CD14-positive monocyte (primary cell): Measurements from ENCODE around the gene IRGM. TPM values are rescaled to one million over a fixed set of nuclear protein-coding genes. Genes with fewer than 3 reads are reported as not detected.

Source experiments
- DNase-seq, 3 donors: peaks; one replicate each; pipeline ENCODE4 v3.0.0-alpha.2; 2011 to 2022
- H2AFZ ChIP-seq: 2 replicates; pipeline ENCODE4 v1.6.0; 2012; ENCODE audit warnings: mild to moderate bottlenecking, low read depth, low read length, inconsistent platforms; ENCODE audit not compliant: insufficient read depth, poor library complexity, severe bottlenecking
- H3K27ac ChIP-seq, 2 donors: 1 replicate in 1 of 2; 2 replicates in 1 of 2; pipeline ENCODE4 v1.5.1; 2012 to 2013; ENCODE audit warnings: low read length in 2 of 2, control low read depth in 1 of 2, inconsistent platforms in 1 of 2, low read depth in 1 of 2, mild to moderate bottlenecking in 1 of 2
- H3K27me3 ChIP-seq, 2 donors: one replicate each; pipeline versions ENCODE4 v1.6.0 to v1.6.1; 2011 to 2013; ENCODE audit warnings: low read length in 2 of 2; ENCODE audit not compliant: control insufficient read depth in 2 of 2, insufficient read depth in 2 of 2
- H3K36me3 ChIP-seq, 2 donors: replicated peaks in 1 of 2; 1 replicate in 1 of 2; 2 replicates in 1 of 2; pipeline versions ENCODE4 v1.5.1 to v1.6.1; 2012 to 2013; ENCODE audit warnings: low read length in 2 of 2, control low read depth in 1 of 2, inconsistent platforms in 1 of 2, mild to moderate bottlenecking in 1 of 2; ENCODE audit not compliant: insufficient read depth in 2 of 2, control insufficient read depth in 1 of 2
- H3K4me1 ChIP-seq, 2 donors: 1 replicate in 1 of 2; 2 replicates in 1 of 2; pipeline versions ENCODE4 v1.5.1 to v1.6.1; 2012 to 2013; ENCODE audit warnings: low read length in 2 of 2, control low read depth in 1 of 2, inconsistent platforms in 1 of 2, mild to moderate bottlenecking in 1 of 2, moderate library complexity in 1 of 2; ENCODE audit not compliant: insufficient read depth in 2 of 2, control insufficient read depth in 1 of 2
- H3K4me2 ChIP-seq: replicated peaks from 2 replicates; pipeline ENCODE3; 2012; ENCODE audit warnings: low read length, moderate library complexity, mild to moderate bottlenecking; ENCODE audit not compliant: poor library complexity, severe bottlenecking; ENCODE audit errors: extremely low read depth
- H3K4me3 ChIP-seq, 3 experiments: fragments of 200-600 bp in 1 of 3; sonication (generic) in 1 of 3; replicated peaks in 1 of 3; 1 replicate in 2 of 3; 2 replicates in 1 of 3; pipeline ENCODE4 v1.5.1; 2011 to 2013; ENCODE audit warnings: low read length in 3 of 3, mild to moderate bottlenecking in 3 of 3, control low read depth in 2 of 3, low read depth in 2 of 3, inconsistent platforms in 1 of 3, moderate library complexity in 1 of 3
- H3K79me2 ChIP-seq: 2 replicates; pipeline ENCODE4 v1.6.0; 2012; ENCODE audit warnings: mild to moderate bottlenecking, control low read depth, inconsistent platforms, low read length, moderate library complexity; ENCODE audit not compliant: insufficient read depth
- H3K9ac ChIP-seq: 2 replicates; pipeline ENCODE4 v1.6.0; 2017; ENCODE audit warnings: low read length, mild to moderate bottlenecking; ENCODE audit not compliant: insufficient read depth, poor library complexity, severe bottlenecking
- H3K9me3 ChIP-seq, 2 donors: replicated peaks in 1 of 2; 1 replicate in 1 of 2; 2 replicates in 1 of 2; pipeline versions ENCODE4 v1.5.1 to v1.6.1; 2012 to 2013; ENCODE audit warnings: low read length in 2 of 2, control low read depth in 1 of 2; ENCODE audit not compliant: control insufficient read depth in 1 of 2, insufficient read depth in 1 of 2
- H4K20me1 ChIP-seq: 2 replicates; pipeline ENCODE4 v1.6.0; 2012; ENCODE audit warnings: mild to moderate bottlenecking, low read length, control low read depth, moderate library complexity; ENCODE audit not compliant: insufficient read depth
- H3K27ac Mint-ChIP-seq, 7 donors: one replicate each; pipeline ENCODE4 v1.8.0; 2020; ENCODE audit warnings: mild to moderate bottlenecking in 7 of 7, mixed read lengths in 7 of 7, moderate library complexity in 6 of 7, inconsistent platforms in 2 of 7
- H3K27me3 Mint-ChIP-seq, 3 donors: one replicate each; pipeline ENCODE4 v1.8.0; 2021 to 2022; ENCODE audit warnings: low read depth in 3 of 3, mild to moderate bottlenecking in 3 of 3, mixed read lengths in 3 of 3, moderate library complexity in 3 of 3, inconsistent platforms in 1 of 3
- H3K36me3 Mint-ChIP-seq, 2 donors: one replicate each; pipeline ENCODE4 v1.8.0; 2020; ENCODE audit warnings: mixed read lengths in 2 of 2, inconsistent platforms in 1 of 2, mild to moderate bottlenecking in 1 of 2
- H3K4me1 Mint-ChIP-seq: one replicate; pipeline ENCODE4 v1.8.0; 2020; ENCODE audit warnings: mild to moderate bottlenecking, mixed read lengths
- H3K4me3 Mint-ChIP-seq, 2 donors: one replicate each; pipeline ENCODE4 v1.8.0; 2020; ENCODE audit warnings: mild to moderate bottlenecking in 2 of 2, mixed read lengths in 2 of 2, moderate library complexity in 1 of 2
- H3K9me3 Mint-ChIP-seq, 7 donors: one replicate each; pipeline ENCODE4 v1.8.0; 2020 to 2022; ENCODE audit warnings: mixed read lengths in 7 of 7, mild to moderate bottlenecking in 6 of 7, moderate library complexity in 6 of 7, inconsistent platforms in 2 of 7
- CTCF ChIP-seq: fragments of 200-600 bp; IDR thresholded peaks from one replicate; pipeline ENCODE4 v1.8.0; 2022; ENCODE audit warnings: antibody characterized with exemption, mild to moderate bottlenecking
- whole genome bisulfite sequencing: methylation state at CpG from one replicate; pipeline ENCODE4 v1.1.5; 2013; ENCODE audit warnings: missing lambda C conversion rate; ENCODE audit not compliant: insufficient coverage; 5-methylcytosine and 5-hydroxymethylcytosine counted together
- intact Hi-C, 2 donors: fragments of 100-400 bp; cut with micrococcal nuclease; formaldehyde crosslinking; loops; one replicate each; pipeline versions ENCODE4 v1.15.0 to v1.15.1; 2023
- polyA plus RNA-seq, 3 donors: library from polyadenylated mRNA; depleted of rRNA in 1 of 3; unstranded in 2 of 3; stranded (reverse) in 1 of 3; fragments of 300-500 nt in 2 of 3; fragments of >200 nt in 1 of 3; fragmentation: Illumina TruSeq in 2 of 3; gene quantifications; 1 replicate in 2 of 3; 2 replicates in 1 of 3; pipeline ENCODE4 v1.2.3, GENCODE V29; 2012 to 2021

Gene IRGM
- polyA plus RNA-seq, 3 donors, result 0.07 TPM; not detected in 2

GRCh38 chr5:150879358-150879757, 33.0 kb downstream of the IRGM start:
- Histone ChIP-seq H3K4me3 (no peak overlapping the region), H4K20me1 (no peaks in the 10 kb centered on the region), H3K79me2 (no peaks in the 10 kb centered on the region), H2AFZ (no peak overlapping the region), H3K4me2 (no peak overlapping the region), H3K9me3 (peaks cover 44 to 63% of the 10 kb centered on the region in 2 donors), H3K4me1 (no peaks in the 10 kb centered on the region), H3K9ac (no peak overlapping the region), H3K36me3 (no peaks in the 10 kb centered on the region), H3K27me3 (no peaks in the 10 kb centered on the region), H3K27ac (no peak overlapping the region)
- no peaks in the 10 kb centered on the region for H3K4me1 Mint-ChIP-seq
- no peak for DNase-seq
- no peaks in the 10 kb centered on the region for H3K36me3 Mint-ChIP-seq
- H3K27ac Mint-ChIP-seq, result no peak overlapping the region
- peaks cover 28 to 63% (median 53%) of the 10 kb centered on the region in 7 donors for H3K9me3 Mint-ChIP-seq
- intact Hi-C loops, result no loop called here
- TF ChIP-seq CTCF, result no peak
- peaks cover 0 to 3% (median 0%) of the 10 kb centered on the region in 3 donors for H3K27me3 Mint-ChIP-seq
- no peak overlapping the region for H3K4me3 Mint-ChIP-seq

- H3K27ac Mint-ChIP-seq, result no peak overlapping the region
- peaks cover 0 to 1% (median 0%) of the 10 kb centered on the region in 3 donors for H3K27me3 Mint-ChIP-seq
- H4K20me1 ChIP-seq, result no peaks in the 10 kb centered on the region
- H3K36me3 ChIP-seq, result peaks cover 3 to 26% of the 10 kb centered on the region in 2 donors
- H3K79me2 ChIP-seq, result no peaks in the 10 kb centered on the region
- no peak overlapping the region for H2AFZ ChIP-seq
- peaks cover 19 to 31% of the 10 kb centered on the region in 2 donors for H3K36me3 Mint-ChIP-seq
- intact Hi-C loops, result no loop called here
- H3K9me3 ChIP-seq, result peaks cover 30 to 98% of the 10 kb centered on the region in 2 donors
- H3K4me3 Mint-ChIP-seq, result no peak overlapping the region
- H3K4me1 ChIP-seq, result no peaks in the 10 kb centered on the region
- no peak overlapping the region for H3K4me2 ChIP-seq
- H3K4me1 Mint-ChIP-seq, result no peaks in the 10 kb centered on the region
- H3K27me3 ChIP-seq, result no peaks in the 10 kb centered on the region
- peaks cover 48 to 94% (median 86%) of the 10 kb centered on the region in 7 donors for H3K9me3 Mint-ChIP-seq
- DNase-seq, result no peak
- TF ChIP-seq CTCF, result no peak
- no peak overlapping the region for H3K9ac ChIP-seq
- WGBS, result no CpG with 5 or more reads among the region's 8 CpGs
- no peak overlapping the region for H3K27ac ChIP-seq
- H3K4me3 ChIP-seq, result peak overlapping the region in 1 of 3 experiments; percentile 23
Observed at GRCh38 chr5:150895431-150896428, 49.4 kb downstream of the IRGM start.

Other genes starting within 250 kb of the IRGM start
- not detected for gene SYNPO, start 205.9 kb upstream of the IRGM start, polyA plus RNA-seq
- gene MYOZ3, start 185.3 kb upstream of the IRGM start, polyA plus RNA-seq, result not detected
- 10 to 100 TPM; 37.9 to 68.4 (median 47.4) TPM for gene RBM22, start 145.5 kb upstream of the IRGM start, polyA plus RNA-seq
- gene DCTN4, start 87.5 kb upstream of the IRGM start, polyA plus RNA-seq, result 10 to 100 TPM; 14.6 to 34.4 (median 16.3) TPM
- 10 to 100 TPM; 41.7 to 52.2 (median 45.4) TPM for gene SMIM3, start 67.8 kb upstream of the IRGM start, polyA plus RNA-seq
- 1 to 10 TPM in 1 of 3 donors, under 1 TPM in 2; 0.26 to 1.1 (median 0.52) TPM for gene ZNF300, start 58.5 kb downstream of the IRGM start, polyA plus RNA-seq
- gene GPX3, start 174.1 kb downstream of the IRGM start, polyA plus RNA-seq, result 10 to 100 TPM in 1 of 3 donors, 1 to 10 TPM in 2; 3.5 to 12.7 (median 3.8) TPM
- gene TNIP1, start 234.5 kb downstream of the IRGM start, polyA plus RNA-seq, result 100 to 1,000 TPM in 1 of 3 donors, 10 to 100 TPM in 2; 30.8 to 108 (median 46.4) TPM